ENCODE results near the gene RPEL1.
"Not testable (repeated sequence)": the region's sequence is repeated elsewhere in the genome, so short reads cannot be mapped to it uniquely, and the experiment has no call there.

Gene RPEL1

GRCh38 chr10:103232772-103233488, 12.8 kb upstream of the RPEL1 start:
- DNase-seq (ENCODE audit: low read depth in 4 of 4, low spot score in 1 of 4), result no peak

DNA sequence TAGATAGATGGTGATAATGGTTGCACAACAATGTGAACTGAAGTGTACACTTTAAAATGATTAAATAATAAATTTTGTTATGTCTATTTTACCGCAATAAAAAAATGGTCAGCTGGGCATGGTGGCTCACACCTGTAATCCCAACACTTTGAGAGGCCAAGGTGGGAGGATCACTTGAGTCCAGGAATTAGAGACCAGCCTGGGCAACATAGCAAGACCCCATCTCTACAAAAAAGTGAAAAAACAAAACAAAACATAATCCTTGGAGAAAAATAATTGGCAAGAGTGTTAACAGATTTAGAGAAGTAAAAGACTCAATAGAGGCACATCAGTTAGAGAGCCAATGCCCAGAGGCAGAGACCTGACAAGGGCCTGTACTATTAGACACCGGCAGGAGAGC, 9.9 kb upstream of the RPEL1 start:
- no peak for DNase-seq (ENCODE audit: low read depth in 4 of 4, low spot score in 1 of 4)

GRCh38 chr10:103238506-103239252, 7.0 kb upstream of the RPEL1 start:
- DNase-seq (ENCODE audit: low read depth in 4 of 4, low spot score in 1 of 4), result no peak

DNA sequence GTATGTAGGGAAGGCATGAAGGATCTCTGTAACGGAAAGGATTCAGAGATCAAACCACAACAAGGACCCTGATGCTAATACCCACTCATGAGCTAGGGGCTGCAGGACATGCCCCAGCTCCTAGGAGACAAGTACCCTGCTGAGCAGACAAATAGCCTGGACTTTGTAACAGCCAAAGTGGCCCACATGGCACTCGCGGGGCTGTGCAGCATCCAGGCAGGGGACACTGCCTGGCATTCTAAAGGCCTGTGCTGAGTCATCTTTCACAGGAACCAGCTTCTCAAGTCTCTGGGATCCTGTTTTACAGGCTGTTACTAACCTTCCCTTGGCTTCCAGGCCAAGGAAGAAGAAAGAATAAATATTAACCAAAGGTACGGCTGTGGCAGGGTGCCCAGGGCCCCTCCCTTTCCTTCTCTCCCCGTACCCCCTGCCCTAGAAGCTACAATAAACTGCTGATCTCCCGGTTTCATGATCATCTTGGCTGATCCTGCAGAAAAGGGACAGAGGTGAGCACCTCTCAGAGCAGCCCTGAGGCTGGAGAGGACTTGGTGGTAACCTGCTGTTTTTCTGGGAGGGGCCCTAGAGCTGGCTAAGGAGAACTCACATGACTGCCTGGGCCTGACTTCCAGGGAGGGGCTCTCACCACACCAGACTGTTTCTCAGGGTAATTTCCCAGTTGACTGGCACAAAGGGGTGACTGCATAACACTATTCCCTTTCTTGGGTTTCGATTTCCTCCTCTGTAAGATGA, 4.2 kb upstream of the RPEL1 start:
- DNase-seq (ENCODE audit: low read depth in 4 of 4, low spot score in 1 of 4), result no peak

GRCh38 chr10:103244666-103245271, 918 bp upstream of the RPEL1 start:
- peak; percentile 28 to 45 (median 32) for DNase-seq (ENCODE audit: low read depth in 4 of 4, low spot score in 1 of 4)

DNA sequence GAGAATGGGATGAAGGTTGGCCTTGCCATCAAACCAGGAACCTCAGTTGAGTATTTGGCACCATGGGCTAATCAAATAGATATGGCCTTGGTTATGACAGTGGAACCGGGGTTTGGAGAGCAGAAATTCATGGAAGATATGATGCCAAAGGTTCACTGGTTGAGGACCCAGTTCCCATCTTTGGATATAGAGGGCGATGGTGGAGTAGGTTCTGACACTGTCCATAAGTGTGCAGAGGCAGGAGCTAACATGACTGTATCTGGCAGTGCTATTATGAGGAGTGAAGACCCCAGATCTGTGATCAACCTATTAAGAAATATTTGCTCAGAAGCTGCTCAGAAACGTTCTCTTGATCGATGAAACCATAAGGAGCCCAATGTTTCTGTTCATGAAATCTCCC, 637 bp downstream of the RPEL1 start:
- DNase-seq (ENCODE audit: low read depth in 4 of 4, low spot score in 1 of 4), result no peak

- no peak for DNase-seq (ENCODE audit: low read depth in 4 of 4, low spot score in 1 of 4)
Measured at GRCh38 chr10:103254113-103254512, 8.4 kb downstream of the RPEL1 start.

GRCh38 chr10:103254538-103255325, 9.0 kb downstream of the RPEL1 start:
- DNase-seq (ENCODE audit: low read depth in 4 of 4, low spot score in 1 of 4), result no peak

DNA sequence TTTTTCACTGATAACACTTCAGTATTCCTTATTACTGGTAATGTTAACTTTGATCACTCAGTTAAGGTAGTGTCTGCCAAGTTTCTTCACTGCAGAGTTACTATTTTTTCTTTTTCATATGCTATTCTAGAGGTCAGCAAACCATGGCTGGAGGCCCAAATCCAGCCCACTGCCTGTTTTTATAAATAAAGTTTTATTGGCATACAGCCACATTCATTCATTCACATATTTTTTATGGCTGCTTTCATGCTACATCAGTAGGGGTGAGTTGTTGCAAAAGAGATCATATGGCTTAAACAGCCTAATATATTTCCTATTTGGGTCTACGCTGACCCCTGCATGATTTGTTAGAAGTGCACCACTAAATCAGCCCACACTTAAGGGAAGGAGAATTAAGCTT, 10.9 kb downstream of the RPEL1 start:
- DNase-seq (ENCODE audit: low read depth in 4 of 4, low spot score in 1 of 4), result no peak

DNA sequence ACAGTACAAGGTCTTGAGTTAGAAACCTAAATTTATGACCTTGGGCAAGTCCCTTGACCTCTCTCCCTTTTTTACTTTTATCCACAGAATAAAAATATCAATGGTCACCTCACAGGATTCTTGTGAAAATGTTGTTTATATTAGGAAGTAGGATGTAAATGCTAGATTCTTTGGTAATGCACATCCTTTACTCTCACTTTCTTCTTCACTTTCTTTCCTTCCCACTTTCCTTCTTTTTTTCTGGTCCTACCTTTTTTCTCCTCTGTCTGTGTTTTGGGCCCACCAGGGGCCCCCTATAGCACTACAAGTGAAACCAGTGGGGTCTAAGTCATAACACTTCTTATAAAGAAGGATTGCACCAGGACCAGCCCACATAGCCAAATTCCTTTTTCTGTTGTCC, 12.1 kb downstream of the RPEL1 start:
- no peak for DNase-seq (ENCODE audit: low read depth in 4 of 4, low spot score in 1 of 4)

DNA sequence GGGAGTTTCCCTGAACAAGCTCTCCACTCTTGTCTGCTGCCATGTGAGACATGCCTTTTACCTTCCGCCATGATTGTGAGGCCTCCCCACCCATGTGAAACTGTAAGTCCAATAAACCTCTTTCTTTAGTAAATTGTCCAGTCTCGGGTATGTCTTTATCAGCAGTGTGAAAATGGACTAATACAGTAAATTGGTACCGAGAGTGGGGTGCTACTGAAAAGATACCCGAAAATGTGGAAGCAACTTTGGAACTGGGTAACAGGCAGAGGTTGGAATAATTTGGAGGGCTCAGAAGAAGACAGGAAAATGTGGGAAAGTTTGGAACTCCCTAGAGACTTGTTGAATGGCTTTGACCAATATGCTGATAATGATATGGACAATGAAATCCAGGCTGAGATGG, 13.2 kb downstream of the RPEL1 start:
- DNase-seq (ENCODE audit: low read depth in 4 of 4, low spot score in 1 of 4), result not testable (repeated sequence)

- DNase-seq (ENCODE audit: low read depth in 4 of 4, low spot score in 1 of 4), result no peak
Measured at GRCh38 chr10:103259989-103260388, 14.3 kb downstream of the RPEL1 start.

GRCh38 chr10:103262229-103262628, 16.5 kb downstream of the RPEL1 start:
- no peak for DNase-seq (ENCODE audit: low read depth in 4 of 4, low spot score in 1 of 4)

DNA sequence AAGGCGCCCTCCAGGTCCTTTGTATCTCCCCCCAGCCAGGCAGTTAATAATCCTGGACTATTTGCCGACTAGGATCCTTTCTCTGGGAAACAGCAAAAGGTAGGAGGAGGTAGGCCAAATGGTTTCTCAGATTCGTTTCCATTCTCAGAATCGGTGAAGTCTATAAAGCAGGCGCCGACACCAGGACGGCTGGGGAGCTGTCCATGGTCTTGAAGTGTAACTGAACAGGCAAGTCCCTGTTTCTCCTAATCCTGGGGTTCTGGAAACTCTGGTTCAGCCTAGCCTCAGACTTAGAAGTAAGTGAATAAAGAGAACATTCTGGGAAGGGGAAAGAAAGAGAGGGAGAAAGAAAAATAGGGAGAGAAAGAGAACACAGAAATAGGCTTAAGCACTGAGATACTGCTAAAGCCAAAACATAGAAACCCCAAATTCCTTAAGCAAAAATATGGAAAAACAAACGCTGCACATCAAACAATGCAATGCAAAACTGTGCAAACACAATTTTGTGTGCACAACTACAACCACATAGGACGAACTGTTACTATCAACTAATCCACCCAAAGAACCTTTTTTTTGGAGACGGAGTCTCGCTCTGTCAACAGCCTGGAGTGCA, 20.1 kb downstream of the RPEL1 start:
- peak in 1 of 4 experiments; percentile 13 for DNase-seq (ENCODE audit: low read depth in 4 of 4, low spot score in 1 of 4)

DNA sequence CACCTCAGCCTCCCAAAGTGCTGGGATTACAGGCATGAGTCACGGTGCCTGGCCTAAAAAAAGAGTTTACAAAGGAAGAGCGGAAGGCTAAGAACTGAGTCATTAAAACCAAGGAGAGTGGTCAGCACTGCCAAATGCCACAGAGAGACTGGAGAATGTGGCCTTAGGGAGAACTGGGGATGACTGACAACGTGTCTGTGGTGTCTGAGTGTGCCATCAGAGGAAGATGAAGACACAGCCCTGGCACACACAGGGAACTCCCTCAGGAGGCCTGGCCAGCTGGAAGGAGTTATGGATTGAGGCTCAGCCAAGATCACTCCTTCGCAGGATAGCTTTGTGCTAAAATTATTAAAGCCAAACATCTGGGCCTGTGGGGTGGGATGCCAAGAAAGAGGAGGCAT, 27.4 kb downstream of the RPEL1 start:
- no peak for DNase-seq (ENCODE audit: low read depth in 4 of 4, low spot score in 1 of 4)

GRCh38 chr10:103276251-103276895, 30.7 kb downstream of the RPEL1 start:
- DNase-seq (ENCODE audit: low read depth in 4 of 4, low spot score in 1 of 4), result no peak

DNA sequence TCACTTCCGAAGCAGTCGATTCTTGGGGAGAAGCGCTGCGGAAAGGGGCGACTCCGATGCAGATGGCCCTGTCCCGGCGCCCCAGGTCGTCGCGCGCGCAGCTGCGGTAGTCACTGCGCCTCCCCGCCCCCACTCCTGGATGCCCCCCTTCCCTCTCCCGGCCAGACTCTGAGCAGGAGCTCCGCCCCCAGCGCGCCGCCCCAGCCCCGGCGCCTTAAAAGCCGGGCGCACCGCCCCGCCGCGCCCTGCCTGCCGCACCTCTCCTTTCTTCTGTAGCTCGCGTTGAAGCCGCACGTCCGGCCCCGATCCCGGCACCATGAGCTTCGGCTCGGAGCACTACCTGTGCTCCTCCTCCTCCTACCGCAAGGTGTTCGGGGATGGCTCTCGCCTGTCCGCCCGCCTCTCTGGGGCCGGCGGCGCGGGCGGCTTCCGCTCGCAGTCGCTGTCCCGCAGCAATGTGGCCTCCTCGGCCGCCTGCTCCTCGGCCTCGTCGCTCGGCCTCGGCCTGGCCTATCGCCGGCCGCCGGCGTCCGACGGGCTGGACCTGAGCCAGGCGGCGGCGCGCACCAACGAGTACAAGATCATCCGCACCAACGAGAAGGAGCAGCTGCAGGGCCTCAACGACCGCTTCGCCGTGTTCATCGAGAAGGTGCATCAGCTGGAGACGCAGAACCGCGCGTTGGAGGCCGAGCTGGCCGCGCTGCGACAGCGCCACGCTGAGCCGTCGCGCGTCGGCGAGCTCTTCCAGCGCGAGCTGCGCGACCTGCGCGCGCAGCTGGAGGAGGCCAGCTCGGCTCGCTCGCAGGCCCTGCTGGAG, 31.4 kb downstream of the RPEL1 start, which contains the start of gene INA:
Gene INA (plus strand): TSS at position 243 of the 817 bp plus-strand sequence. CDS start 74 bp downstream, at position 317.
- peak in 1 of 4 experiments; percentile 6 for DNase-seq (ENCODE audit: low read depth in 4 of 4, low spot score in 1 of 4)

GRCh38 chr10:103277713-103278536, 32.2 kb downstream of the RPEL1 start:
- DNase-seq (ENCODE audit: low read depth in 4 of 4, low spot score in 1 of 4), result no peak
